ENCODE results near the gene AREG. TPM values are rescaled to one million over a fixed set of nuclear protein-coding genes. Genes with fewer than 3 reads are reported as not detected.

The AREG gene
- total and polyA plus RNA-seq, 2 donors from 2014 or later = 11.8 TPM; not detected in 1

- Histone ChIP-seq H3K9ac (ENCODE audit: low read length in 3 of 3) (no peak overlapping the region), H3K9me3 (ENCODE audit: control insufficient read depth in 2 of 3, insufficient read depth in 1 of 3, low read length in 3 of 3) (no peaks in the 10 kb centered on the region), H3K27me3 (ENCODE audit: control insufficient read depth, insufficient read depth, low read length) (no peaks in the 10 kb centered on the region), H3K4me1 (ENCODE audit: control insufficient read depth in 2 of 3, insufficient read depth in 2 of 3, low read depth in 1 of 3, low read length in 3 of 3) (no peaks in the 10 kb centered on the region), H3K4me3 (ENCODE audit: low read length in 3 of 3) (no peak overlapping the region), H3K36me3 (ENCODE audit: control insufficient read depth in 2 of 3, insufficient read depth in 3 of 3, low read length in 3 of 3) (no peaks in the 10 kb centered on the region), H3K27ac (ENCODE audit: low read depth in 2 of 2, low read length in 2 of 2) (no peak overlapping the region)
- intact Hi-C loops (cut with DNase I) = no loop called here
- DNase-seq = no peak
- FAIRE-seq = no peak
- no peak for TF ChIP-seq CTCF (IDR thresholded peaks at IDR 0.05; ENCODE audit: borderline replicate concordance, extremely low read depth, insufficient read depth)
Observed at GRCh38 chr4:74414149-74414809, 30.7 kb upstream of the AREG start.

GRCh38 chr4:74415602-74416300, 29.2 kb upstream of the AREG start:
- no peaks in the 10 kb centered on the region for H3K9me3 ChIP-seq (ENCODE audit: control insufficient read depth in 2 of 3, insufficient read depth in 1 of 3, low read length in 3 of 3)
- intact Hi-C loops (cut with DNase I) = no loop called here

GRCh38 chr4:74418063-74418670, 26.8 kb upstream of the AREG start:
- no peak overlapping the region for H3K4me3 ChIP-seq (ENCODE audit: low read length in 3 of 3)
- no peak overlapping the region for H3K27ac ChIP-seq (ENCODE audit: low read depth in 2 of 2, low read length in 2 of 2)
- H3K9me3 ChIP-seq (ENCODE audit: control insufficient read depth in 2 of 3, insufficient read depth in 1 of 3, low read length in 3 of 3) = no peaks in the 10 kb centered on the region
- H3K36me3 ChIP-seq (ENCODE audit: control insufficient read depth in 2 of 3, insufficient read depth in 3 of 3, low read length in 3 of 3) = no peaks in the 10 kb centered on the region
- no peak for TF ChIP-seq CTCF (IDR thresholded peaks at IDR 0.05; ENCODE audit: borderline replicate concordance, extremely low read depth, insufficient read depth)
- no peak for DNase-seq
- intact Hi-C loops (cut with DNase I) = no loop called here
- H3K27me3 ChIP-seq (ENCODE audit: control insufficient read depth, insufficient read depth, low read length) = no peaks in the 10 kb centered on the region
- H3K9ac ChIP-seq (ENCODE audit: low read length in 3 of 3) = no peak overlapping the region
- FAIRE-seq = no peak
- no peaks in the 10 kb centered on the region for H3K4me1 ChIP-seq (ENCODE audit: control insufficient read depth in 2 of 3, insufficient read depth in 2 of 3, low read depth in 1 of 3, low read length in 3 of 3)

More at GRCh38 chr4:74415602-74416300, 29.2 kb upstream of the AREG start:
- DNase-seq (no peak), FAIRE-seq (no peak)
- Histone ChIP-seq H3K27me3 (ENCODE audit: control insufficient read depth, insufficient read depth, low read length) (no peaks in the 10 kb centered on the region), H3K27ac (ENCODE audit: low read depth in 2 of 2, low read length in 2 of 2) (no peak overlapping the region), H3K9ac (ENCODE audit: low read length in 3 of 3) (no peak overlapping the region), H3K4me1 (ENCODE audit: control insufficient read depth in 2 of 3, insufficient read depth in 2 of 3, low read depth in 1 of 3, low read length in 3 of 3) (no peaks in the 10 kb centered on the region), H3K4me3 (ENCODE audit: low read length in 3 of 3) (no peak overlapping the region), H3K36me3 (ENCODE audit: control insufficient read depth in 2 of 3, insufficient read depth in 3 of 3, low read length in 3 of 3) (no peaks in the 10 kb centered on the region)
- no peak for TF ChIP-seq CTCF (IDR thresholded peaks at IDR 0.05; ENCODE audit: borderline replicate concordance, extremely low read depth, insufficient read depth)

All from kidney (tissue), 14 donors.